Choroid plexus epithelial cell (primary cell): Measurements from ENCODE around the gene C3orf18.

Experiments
- DNase-seq: peaks from one replicate; pipeline ENCODE4 v3.0.0-alpha.2; 2010; ENCODE audit warnings: low read depth
- H3K4me3 ChIP-seq: 2 replicates; pipeline ENCODE4 v1.5.1; 2011; ENCODE audit warnings: low read depth, mild to moderate bottlenecking, control low read depth, low read length, moderate library complexity
- CTCF ChIP-seq: conservative IDR thresholded peaks from 2 replicates; pipeline ENCODE4 v1.5.1; 2011; ENCODE audit warnings: low read depth, mild to moderate bottlenecking, control low read depth, inconsistent platforms, low read length, moderate library complexity

Gene C3orf18

GRCh38 chr3:50602595-50603191, 35.1 kb upstream of the C3orf18 start:
- no peak for DNase-seq
- no peak overlapping the region for H3K4me3 ChIP-seq
- TF ChIP-seq CTCF = no peak

GRCh38 chr3:50600841-50601591, 33.5 kb upstream of the C3orf18 start:
- peak; percentile 98 for DNase-seq
- H3K4me3 ChIP-seq = peak overlapping the region; percentile 23
- no peak for TF ChIP-seq CTCF

GRCh38 chr3:50600141-50600753, 32.7 kb upstream of the C3orf18 start:
- no peak overlapping the region for H3K4me3 ChIP-seq
- TF ChIP-seq CTCF = no peak
- no peak for DNase-seq

GRCh38 chr3:50599716-50600118, 32.2 kb upstream of the C3orf18 start:
- no peak for DNase-seq
- H3K4me3 ChIP-seq = no peak overlapping the region
- no peak for TF ChIP-seq CTCF

GRCh38 chr3:50599115-50599715, 31.7 kb upstream of the C3orf18 start:
- DNase-seq = no peak
- no peak overlapping the region for H3K4me3 ChIP-seq
- no peak for TF ChIP-seq CTCF

- no peak overlapping the region for H3K4me3 ChIP-seq
- TF ChIP-seq CTCF = no peak
- DNase-seq = no peak
Measured at GRCh38 chr3:50594253-50594785, 26.8 kb upstream of the C3orf18 start.
